B cell (primary cell): ENCODE measurements around the gene NUDCD3. TPM values are rescaled to one million over a fixed set of nuclear protein-coding genes. Genes with fewer than 3 reads are reported as not detected.

ENCODE experiments used
- ATAC-seq: fragments of 200-7000 bp; cut with Tn5 transposase; one replicate; pipeline ENCODE4 v1.10.0; 2021; ENCODE audit warnings: low read depth, mild to moderate bottlenecking, moderate number of reproducible peaks, moderate library complexity
- CTCF ChIA-PET: fragments of 350-600 bp; sonication (Branson Sonifier 250); formaldehyde crosslinking; loops from one replicate; lab custom pipeline; 2021; ENCODE audit warnings: antibody characterized with exemption, inconsistent platforms; lab: Charles Lee
- POLR2A ChIA-PET: fragments of 350-600 bp; sonication (Branson Sonifier 250); formaldehyde crosslinking; loops from one replicate; lab custom pipeline; 2021; ENCODE audit warnings: antibody characterized with exemption; lab: Charles Lee
- DNase-seq: peaks from one replicate; pipeline ENCODE4 v3.0.0; 2013
- H2AFZ ChIP-seq: 2 replicates; pipeline ENCODE4 v1.6.1; 2012; ENCODE audit warnings: mild to moderate bottlenecking, low read depth, low read length; ENCODE audit not compliant: insufficient read depth, poor library complexity, severe bottlenecking
- H3K27ac ChIP-seq, 2 donors: 1 replicate in 1 of 2; 2 replicates in 1 of 2; pipeline ENCODE4 v1.5.1; 2012 to 2013; ENCODE audit warnings: low read length in 2 of 2, mild to moderate bottlenecking in 2 of 2, moderate library complexity in 1 of 2
- H3K27me3 ChIP-seq, 4 experiments: fragments of 200-600 bp in 1 of 4; sonication (generic) in 1 of 4; replicated peaks in 1 of 4; 1 replicate in 2 of 4; 2 replicates in 2 of 4; pipeline versions ENCODE4 v1.6.1 to v1.7.0; 2013 to 2016; ENCODE audit warnings: low read length in 3 of 4, mild to moderate bottlenecking in 2 of 4, mixed read lengths in 1 of 4, moderate library complexity in 1 of 4; ENCODE audit not compliant: insufficient read depth in 4 of 4, control insufficient read depth in 3 of 4; ENCODE audit errors: control extremely low read depth in 1 of 4
- H3K36me3 ChIP-seq, 2 experiments: replicated peaks in 1 of 2; 1 replicate in 1 of 2; 2 replicates in 1 of 2; pipeline versions ENCODE4 v1.6.1 to v1.7.1; 2013; ENCODE audit warnings: low read length in 1 of 2; ENCODE audit not compliant: insufficient read depth in 2 of 2, control insufficient read depth in 1 of 2; ENCODE audit errors: control extremely low read depth in 1 of 2, extremely low read depth in 1 of 2
- H3K4me1 ChIP-seq, 2 donors: fragments of 200-600 bp in 1 of 2; sonication (generic) in 1 of 2; 1 replicate in 1 of 2; 2 replicates in 1 of 2; pipeline versions ENCODE4 v1.5.1 to v1.6.1; 2013 to 2017; ENCODE audit warnings: low read length in 2 of 2; ENCODE audit not compliant: control insufficient read depth in 2 of 2, insufficient read depth in 2 of 2
- H3K4me2 ChIP-seq: replicated peaks from 2 replicates; pipeline ENCODE3; 2012; ENCODE audit warnings: mild to moderate bottlenecking, low read depth, low read length; ENCODE audit not compliant: poor library complexity, severe bottlenecking
- H3K4me3 ChIP-seq, 5 experiments: fragments of 200-600 bp in 1 of 5; sonication (generic) in 1 of 5; 1 replicate in 3 of 5; 2 replicates in 2 of 5; pipeline versions ENCODE4 v1.5.1 to v1.7.0; 2011 to 2016; ENCODE audit warnings: low read length in 4 of 5, mild to moderate bottlenecking in 4 of 5, low read depth in 2 of 5, control low read depth in 1 of 5, moderate library complexity in 1 of 5; ENCODE audit not compliant: insufficient read depth in 1 of 5; ENCODE audit errors: control extremely low read depth in 1 of 5, extremely low read depth in 1 of 5
- H3K79me2 ChIP-seq: fragments of 200-600 bp; sonication (generic); one replicate; pipeline ENCODE4 v1.6.0; 2016; ENCODE audit warnings: low read length; ENCODE audit not compliant: control insufficient read depth, insufficient read depth
- H3K9ac ChIP-seq: fragments of 200-600 bp; sonication (generic); 2 replicates; pipeline ENCODE4 v1.6.1; 2017; ENCODE audit warnings: mild to moderate bottlenecking, low read length, moderate library complexity
- H3K9me3 ChIP-seq, 3 donors: one replicate each; pipeline versions ENCODE4 v1.6.1 to v1.7.1; 2013; ENCODE audit warnings: low read length in 2 of 3; ENCODE audit not compliant: control insufficient read depth in 2 of 3, insufficient read depth in 1 of 3; ENCODE audit errors: control extremely low read depth in 1 of 3
- H4K20me1 ChIP-seq: 2 replicates; pipeline ENCODE4 v1.6.0; 2012; ENCODE audit warnings: mild to moderate bottlenecking, low read length; ENCODE audit not compliant: insufficient read depth, control insufficient read depth, poor library complexity, severe bottlenecking
- H3K27ac Mint-ChIP-seq: one replicate; pipeline ENCODE4 v1.8.0; 2021; ENCODE audit warnings: mixed read lengths
- H3K27me3 Mint-ChIP-seq: one replicate; pipeline ENCODE4 v1.8.0; 2021; ENCODE audit warnings: mixed read lengths
- H3K4me1 Mint-ChIP-seq: one replicate; pipeline ENCODE4 v1.8.0; 2021; ENCODE audit warnings: mixed read lengths
- H3K4me3 Mint-ChIP-seq: one replicate; pipeline ENCODE4 v1.8.0; 2021; ENCODE audit warnings: mixed read lengths
- H3K9me3 Mint-ChIP-seq: one replicate; pipeline ENCODE4 v1.8.0; 2022; ENCODE audit warnings: mixed read lengths; ENCODE audit not compliant: insufficient read depth
- CTCF ChIP-seq: fragments of 200-600 bp; IDR thresholded peaks from one replicate; pipeline ENCODE4 v1.8.0; 2022; ENCODE audit warnings: antibody characterized with exemption, mild to moderate bottlenecking
- EZH2 ChIP-seq: IDR thresholded peaks from 2 replicates; pipeline ENCODE4 v1.6.1; 2012; ENCODE audit warnings: borderline replicate concordance, low read depth, mild to moderate bottlenecking, moderate library complexity, low read length; ENCODE audit not compliant: insufficient read depth, poor library complexity, severe bottlenecking
- WGBS: methylation state at CpG from one replicate; pipeline ENCODE4 v1.1.5; 2013; ENCODE audit warnings: missing lambda C conversion rate; ENCODE audit not compliant: insufficient coverage; 5-methylcytosine and 5-hydroxymethylcytosine counted together
- intact Hi-C: fragments of 100-400 bp; cut with micrococcal nuclease; formaldehyde crosslinking; loops from one replicate; pipeline ENCODE4 v1.10.0; 2022
- polyA plus RNA-seq: library from polyadenylated mRNA; depleted of rRNA; stranded (reverse); fragments of >200 nt; gene quantifications from 2 replicates; pipeline ENCODE4 v1.2.3, GENCODE V29; 2012
- total RNA-seq, 2 donors: library from RNA; stranded (reverse); fragments of 120-200 nt in 1 of 2; gene quantifications; 1 replicate in 1 of 2; 2 replicates in 1 of 2; pipeline versions ENCODE4 v1.2.3 to v1.2.4, GENCODE V29; 2013 to 2022

Gene NUDCD3
- total and polyA plus RNA-seq, 2 donors (not counting 1 experiment from before 2014, with no cell fraction given) = 29.8 to 101 TPM

GRCh38 chr7:44375236-44375699 lies 115.2 kb downstream of the NUDCD3 start:
- ATAC-seq (no peak), DNase-seq (no peak)
- Histone ChIP-seq H3K4me3 (no peak overlapping the region), H2AFZ (no peak overlapping the region), H3K36me3 (no peaks in the 10 kb centered on the region), H3K9ac (no peak overlapping the region), H3K9me3 (no peaks in the 10 kb centered on the region), H3K4me1 (peaks cover 5 to 11% of the 10 kb centered on the region in 2 donors), H3K27me3 (no peaks in the 10 kb centered on the region), H3K79me2 (no peaks in the 10 kb centered on the region), H4K20me1 (no peaks in the 10 kb centered on the region), H3K27ac (no peak overlapping the region), H3K4me2 (no peak overlapping the region)
- no peak for TF ChIP-seq CTCF
- TF ChIP-seq EZH2 = no peak
- intact Hi-C loops = no loop called here
- Mint-ChIP-seq H3K9me3 (no peaks in the 10 kb centered on the region), H3K4me3 (no peak overlapping the region), H3K4me1 (peaks cover 11% of the 10 kb centered on the region), H3K27me3 (peaks cover 10% of the 10 kb centered on the region), H3K27ac (no peak overlapping the region)
- ChIA-PET POLR2A (no interaction called here), CTCF (no interaction called here)
- 79% methylated on average over 8 of the region's 9 CpGs for WGBS

GRCh38 chr7:44374007-44374763 lies 116.3 kb downstream of the NUDCD3 start:
- Histone ChIP-seq H3K9ac (no peak overlapping the region), H3K4me1 (peaks cover 5 to 11% of the 10 kb centered on the region in 2 donors), H3K79me2 (no peaks in the 10 kb centered on the region), H3K4me2 (no peak overlapping the region), H3K27me3 (no peaks in the 10 kb centered on the region), H3K36me3 (no peaks in the 10 kb centered on the region), H4K20me1 (no peaks in the 10 kb centered on the region), H2AFZ (no peak overlapping the region), H3K9me3 (no peaks in the 10 kb centered on the region), H3K4me3 (no peak overlapping the region), H3K27ac (no peak overlapping the region)
- Mint-ChIP-seq H3K27me3 (peaks cover 19% of the 10 kb centered on the region), H3K9me3 (peaks cover under 1% of the 10 kb centered on the region), H3K4me1 (peaks cover 11% of the 10 kb centered on the region), H3K27ac (no peak overlapping the region), H3K4me3 (no peak overlapping the region)
- intact Hi-C loops = no loop called here
- ChIA-PET CTCF (no interaction called here), POLR2A (no interaction called here)
- ATAC-seq = no peak
- WGBS = 85% methylated on average over 11 of the region's 12 CpGs
- TF ChIP-seq EZH2 (no peak), CTCF (no peak)
- DNase-seq = no peak
